ENCODE data around the gene NPAS3.

DNA sequence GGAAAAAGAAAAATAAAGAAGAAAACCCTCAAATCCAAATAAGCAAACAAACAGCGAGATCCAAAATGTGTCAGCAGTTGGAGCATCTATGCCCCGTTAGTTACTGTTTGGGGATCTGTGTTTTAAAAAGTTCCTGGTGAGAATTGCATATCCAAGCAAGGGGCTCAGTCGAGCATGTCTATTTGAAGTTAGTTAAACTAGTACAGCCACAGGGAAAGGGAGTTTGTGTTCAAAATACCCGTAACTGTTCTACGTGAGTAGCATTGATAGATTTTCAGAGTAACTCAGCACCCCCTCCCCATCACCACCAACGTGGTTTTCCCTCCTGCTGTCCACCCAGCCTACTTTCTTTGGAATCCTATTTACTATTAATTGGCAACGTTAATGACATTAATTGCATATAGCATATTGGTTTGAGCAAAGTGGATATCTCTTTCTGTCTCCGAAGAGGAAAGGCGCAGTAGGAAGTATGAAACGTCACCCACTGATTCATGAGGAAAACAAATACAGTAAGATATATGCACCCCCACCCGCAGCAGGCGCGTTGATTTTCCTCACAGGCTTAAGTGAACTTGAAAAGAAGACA lies 1.5 kb downstream of the NPAS3 start:
- no peak for TF ChIP-seq HNF4G (IDR thresholded peaks at IDR 0.05)
- no peak for TF ChIP-seq TAF1 (conservative IDR thresholded peaks at IDR 0.05)
- TF ChIP-seq, protein P1, sequence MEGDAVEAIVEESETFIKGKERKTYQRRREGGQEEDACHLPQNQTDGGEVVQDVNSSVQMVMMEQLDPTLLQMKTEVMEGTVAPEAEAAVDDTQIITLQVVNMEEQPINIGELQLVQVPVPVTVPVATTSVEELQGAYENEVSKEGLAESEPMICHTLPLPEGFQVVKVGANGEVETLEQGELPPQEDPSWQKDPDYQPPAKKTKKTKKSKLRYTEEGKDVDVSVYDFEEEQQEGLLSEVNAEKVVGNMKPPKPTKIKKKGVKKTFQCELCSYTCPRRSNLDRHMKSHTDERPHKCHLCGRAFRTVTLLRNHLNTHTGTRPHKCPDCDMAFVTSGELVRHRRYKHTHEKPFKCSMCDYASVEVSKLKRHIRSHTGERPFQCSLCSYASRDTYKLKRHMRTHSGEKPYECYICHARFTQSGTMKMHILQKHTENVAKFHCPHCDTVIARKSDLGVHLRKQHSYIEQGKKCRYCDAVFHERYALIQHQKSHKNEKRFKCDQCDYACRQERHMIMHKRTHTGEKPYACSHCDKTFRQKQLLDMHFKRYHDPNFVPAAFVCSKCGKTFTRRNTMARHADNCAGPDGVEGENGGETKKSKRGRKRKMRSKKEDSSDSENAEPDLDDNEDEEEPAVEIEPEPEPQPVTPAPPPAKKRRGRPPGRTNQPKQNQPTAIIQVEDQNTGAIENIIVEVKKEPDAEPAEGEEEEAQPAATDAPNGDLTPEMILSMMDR (IDR thresholded peaks at IDR 0.05; ENCODE audit: low read depth, low read length, missing input control), result no peak
- TF ChIP-seq, protein P2, sequence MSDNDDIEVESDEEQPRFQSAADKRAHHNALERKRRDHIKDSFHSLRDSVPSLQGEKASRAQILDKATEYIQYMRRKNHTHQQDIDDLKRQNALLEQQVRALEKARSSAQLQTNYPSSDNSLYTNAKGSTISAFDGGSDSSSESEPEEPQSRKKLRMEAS (IDR thresholded peaks at IDR 0.05), result no peak
- TF ChIP-seq RAD21 (IDR thresholded peaks at IDR 0.05), result no peak
- TF ChIP-seq, protein P3, sequence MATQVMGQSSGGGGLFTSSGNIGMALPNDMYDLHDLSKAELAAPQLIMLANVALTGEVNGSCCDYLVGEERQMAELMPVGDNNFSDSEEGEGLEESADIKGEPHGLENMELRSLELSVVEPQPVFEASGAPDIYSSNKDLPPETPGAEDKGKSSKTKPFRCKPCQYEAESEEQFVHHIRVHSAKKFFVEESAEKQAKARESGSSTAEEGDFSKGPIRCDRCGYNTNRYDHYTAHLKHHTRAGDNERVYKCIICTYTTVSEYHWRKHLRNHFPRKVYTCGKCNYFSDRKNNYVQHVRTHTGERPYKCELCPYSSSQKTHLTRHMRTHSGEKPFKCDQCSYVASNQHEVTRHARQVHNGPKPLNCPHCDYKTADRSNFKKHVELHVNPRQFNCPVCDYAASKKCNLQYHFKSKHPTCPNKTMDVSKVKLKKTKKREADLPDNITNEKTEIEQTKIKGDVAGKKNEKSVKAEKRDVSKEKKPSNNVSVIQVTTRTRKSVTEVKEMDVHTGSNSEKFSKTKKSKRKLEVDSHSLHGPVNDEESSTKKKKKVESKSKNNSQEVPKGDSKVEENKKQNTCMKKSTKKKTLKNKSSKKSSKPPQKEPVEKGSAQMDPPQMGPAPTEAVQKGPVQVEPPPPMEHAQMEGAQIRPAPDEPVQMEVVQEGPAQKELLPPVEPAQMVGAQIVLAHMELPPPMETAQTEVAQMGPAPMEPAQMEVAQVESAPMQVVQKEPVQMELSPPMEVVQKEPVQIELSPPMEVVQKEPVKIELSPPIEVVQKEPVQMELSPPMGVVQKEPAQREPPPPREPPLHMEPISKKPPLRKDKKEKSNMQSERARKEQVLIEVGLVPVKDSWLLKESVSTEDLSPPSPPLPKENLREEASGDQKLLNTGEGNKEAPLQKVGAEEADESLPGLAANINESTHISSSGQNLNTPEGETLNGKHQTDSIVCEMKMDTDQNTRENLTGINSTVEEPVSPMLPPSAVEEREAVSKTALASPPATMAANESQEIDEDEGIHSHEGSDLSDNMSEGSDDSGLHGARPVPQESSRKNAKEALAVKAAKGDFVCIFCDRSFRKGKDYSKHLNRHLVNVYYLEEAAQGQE (IDR thresholded peaks at IDR 0.05), result no peak
- TF ChIP-seq, protein P4, sequence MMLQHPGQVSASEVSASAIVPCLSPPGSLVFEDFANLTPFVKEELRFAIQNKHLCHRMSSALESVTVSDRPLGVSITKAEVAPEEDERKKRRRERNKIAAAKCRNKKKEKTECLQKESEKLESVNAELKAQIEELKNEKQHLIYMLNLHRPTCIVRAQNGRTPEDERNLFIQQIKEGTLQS (IDR thresholded peaks at IDR 0.05), result no peak
- TF ChIP-seq JUND (IDR thresholded peaks at IDR 0.05), result no peak
- no peak for TF ChIP-seq GABPA (IDR thresholded peaks at IDR 0.05 in 1 of 2, conservative IDR thresholded peaks at IDR 0.05 in 1 of 2)
- TF ChIP-seq EGR1 (IDR thresholded peaks at IDR 0.05; ENCODE audit: low read depth in 2 of 2), result no peak

All from liver (tissue), 3 donors.